Endothelial cell of umbilical vein (primary cell): Measurements from ENCODE around the gene ASIC4. TPM values are rescaled to one million over a fixed set of nuclear protein-coding genes. Genes with fewer than 3 reads are reported as not detected.

Source experiments
- BruUV-seq: library from RNA; stranded (reverse); fragments of 400-500 nt; replicated peaks from 2 replicates; lab custom pipeline; 2021; lab: Mats Ljungman, UMichigan
- CTCF ChIA-PET: fragments of 300-600, 350-600 bp; sonication (Branson Sonifier 250); formaldehyde crosslinking; loops from one replicate; lab custom pipeline; 2021; ENCODE audit warnings: antibody characterized with exemption, inconsistent platforms; lab: Charles Lee
- POLR2A ChIA-PET: fragments of 300-600, 350-600 bp; sonication (Branson Sonifier 250); formaldehyde crosslinking; loops from one replicate; lab custom pipeline; 2021; ENCODE audit warnings: antibody characterized with exemption, inconsistent platforms; lab: Charles Lee
- DNase-seq: peaks from one replicate; pipeline ENCODE4 v3.0.0-alpha.2; 2011; ENCODE audit warnings: low read depth, low spot score
- FAIRE-seq: peaks from 2 replicates; lab custom pipeline; 2011; peaks lifted over from hg19 to GRCh38; lab: Jason Lieb, UNC
- H2AFZ ChIP-seq: 2 replicates; pipeline ENCODE4 v1.6.0; 2012; ENCODE audit warnings: low read depth, low read length, control low read depth, inconsistent platforms
- H3K27ac ChIP-seq: 2 replicates; pipeline ENCODE4 v1.5.1; 2011; ENCODE audit warnings: low read depth, mild to moderate bottlenecking, control low read depth, low read length, moderate library complexity; ENCODE audit not compliant: insufficient read depth
- H3K27me3 ChIP-seq, 2 experiments: 2 replicates each; pipeline versions ENCODE4 v1.6.0 to v1.6.1; 2011; ENCODE audit warnings: low read length in 2 of 2, mixed read lengths in 1 of 2; ENCODE audit not compliant: control insufficient read depth in 2 of 2, insufficient read depth in 2 of 2
- H3K36me3 ChIP-seq, 2 experiments: 2 replicates in 1 of 2; 3 replicates in 1 of 2; pipeline ENCODE4 v1.5.1; 2011; ENCODE audit warnings: low read length in 2 of 2, mild to moderate bottlenecking in 1 of 2, moderate library complexity in 1 of 2; ENCODE audit not compliant: control insufficient read depth in 2 of 2, insufficient read depth in 2 of 2; ENCODE audit errors: extremely low read depth in 1 of 2
- H3K4me1 ChIP-seq: 3 replicates; pipeline ENCODE4 v1.5.1; 2011; ENCODE audit warnings: mild to moderate bottlenecking, low read length; ENCODE audit not compliant: control insufficient read depth, insufficient read depth; ENCODE audit errors: extremely low read depth
- H3K4me2 ChIP-seq: 2 replicates; pipeline ENCODE4 v1.6.1; 2011; ENCODE audit warnings: low read length, control low read depth, mixed read lengths; ENCODE audit not compliant: insufficient read depth
- H3K4me3 ChIP-seq, 3 experiments: fragments of 200-600 bp in 1 of 3; sonication (generic), shearing (Covaris generic) in 1 of 3; replicated peaks in 1 of 3; 2 replicates each; pipeline ENCODE4 v1.5.1; 2011 to 2016; ENCODE audit warnings: control low read depth in 3 of 3, low read length in 3 of 3, mild to moderate bottlenecking in 2 of 3, inconsistent platforms in 1 of 3, low read depth in 1 of 3, moderate library complexity in 1 of 3; ENCODE audit not compliant: insufficient read depth in 1 of 3
- H3K79me2 ChIP-seq: 2 replicates; pipeline ENCODE4 v1.6.0; 2012; ENCODE audit warnings: low read length, inconsistent platforms; ENCODE audit not compliant: control insufficient read depth, insufficient read depth
- H3K9ac ChIP-seq: replicated peaks from 2 replicates; pipeline ENCODE3; 2011; ENCODE audit warnings: low read length, control low read depth; ENCODE audit not compliant: insufficient read depth; ENCODE audit errors: extremely low read depth
- H3K9me1 ChIP-seq: replicated peaks from 3 replicates; pipeline ENCODE4 v1.6.0; 2011; ENCODE audit warnings: mild to moderate bottlenecking, low read length; ENCODE audit not compliant: control insufficient read depth, insufficient read depth; ENCODE audit errors: extremely low read depth
- H3K9me3 ChIP-seq: replicated peaks from 2 replicates; pipeline ENCODE4 v1.5.1; 2012; ENCODE audit warnings: low read length, inconsistent platforms; ENCODE audit not compliant: control insufficient read depth, insufficient read depth
- H4K20me1 ChIP-seq: replicated peaks from 2 replicates; pipeline ENCODE3; 2011; ENCODE audit warnings: mild to moderate bottlenecking, low read length; ENCODE audit not compliant: control insufficient read depth, insufficient read depth; ENCODE audit errors: extremely low read depth
- CTCF ChIP-seq, 2 donors: IDR thresholded peaks; 1 replicate in 1 of 2; 2 replicates in 1 of 2; pipeline ENCODE4 v1.5.1; 2011; ENCODE audit warnings: low read length in 2 of 2, mild to moderate bottlenecking in 2 of 2, moderate library complexity in 2 of 2, control low read depth in 1 of 2, inconsistent platforms in 1 of 2, low read depth in 1 of 2; ENCODE audit not compliant: insufficient read depth in 1 of 2; ENCODE audit errors: extremely low read depth in 1 of 2
- EZH2 ChIP-seq: IDR thresholded peaks from 2 replicates; pipeline ENCODE4 v1.6.1; 2012; ENCODE audit warnings: borderline replicate concordance, low read depth, mild to moderate bottlenecking, moderate library complexity, low read length, inconsistent platforms; ENCODE audit not compliant: severe bottlenecking
- GATA2 ChIP-seq: IDR thresholded peaks from 2 replicates; pipeline ENCODE4 v1.7.0; 2011; ENCODE audit warnings: low read depth, mild to moderate bottlenecking, moderate library complexity, mixed read lengths, low read length; ENCODE audit not compliant: insufficient read length, insufficient read depth
- JUN ChIP-seq: IDR thresholded peaks from 2 replicates; pipeline ENCODE4 v1.6.1; 2011; ENCODE audit warnings: borderline replicate concordance, low read depth; ENCODE audit not compliant: insufficient read length, insufficient read depth
- MAX ChIP-seq: IDR thresholded peaks from 2 replicates; pipeline ENCODE4 v1.6.1; 2011; ENCODE audit not compliant: insufficient read depth, insufficient read length
- POLR2AphosphoS5 ChIP-seq: IDR thresholded peaks from 2 replicates; pipeline ENCODE4 v1.6.1; 2012; ENCODE audit warnings: low read depth, mild to moderate bottlenecking, control low read depth, low read length, moderate library complexity; ENCODE audit not compliant: insufficient read depth
- dilution Hi-C: fragments of 300-500 bp; cut with MboI; formaldehyde crosslinking; loops from one replicate; pipeline ENCODE4 v1.15.0; 2019; ENCODE audit warnings: low sequenced_read_pairs; ENCODE audit not compliant: extremely low pct_ligation_motif_present
- intact Hi-C: fragments of 100-400 bp; cut with micrococcal nuclease; formaldehyde crosslinking; loops from one replicate; pipeline ENCODE4 v1.10.0; 2022
- polyA plus RNA-seq, 4 experiments: library from polyadenylated mRNA; depleted of rRNA in 3 of 4; stranded (reverse) in 3 of 4; unstranded in 1 of 4; fragments of >200 nt; gene quantifications; 2 replicates each; pipeline versions ENCODE4 v1.2.1 to v1.2.3, GENCODE V29; 2011 to 2012; ENCODE audit warnings: missing spikeins in 1 of 4
- total RNA-seq: library from RNA; stranded (reverse); gene quantifications from 2 replicates; pipeline ENCODE4 v1.2.3, GENCODE V29; 2021

The ASIC4 gene
- total and polyA plus RNA-seq, 2 donors (not counting 3 experiments of a cell fraction or from before 2014, with no cell fraction given): not detected

- dilution Hi-C loops (no loop called here), intact Hi-C loops (no loop called here)
- Histone ChIP-seq H3K9me1 (no peaks in the 10 kb centered on the region), H3K9me3 (no peaks in the 10 kb centered on the region), H2AFZ (no peak overlapping the region), H3K9ac (no peak overlapping the region), H4K20me1 (no peaks in the 10 kb centered on the region), H3K79me2 (no peaks in the 10 kb centered on the region), H3K4me3 (no peak overlapping the region), H3K27me3 (peaks cover 33 to 36% of the 10 kb centered on the region in 2 experiments), H3K36me3 (no peaks in the 10 kb centered on the region), H3K27ac (no peak overlapping the region), H3K4me2 (no peak overlapping the region), H3K4me1 (peaks cover 5% of the 10 kb centered on the region)
- DNase-seq (no peak), FAIRE-seq (no peak)
- POLR2A ChIA-PET: no interaction called here
- no TSS peak for BruUV-seq
- CTCF ChIA-PET: interaction anchor here (1.3 to 19.9 kb wide), 5 partner anchors 9 to 90 kb away, joined by 3 to 731 read pairs (median 7); no protein-coding TSS in a partner anchor
- TF ChIP-seq POLR2AphosphoS5 (no peak), JUN (no peak), MAX (no peak), CTCF (IDR thresholded peaks at IDR 0.05; ENCODE audit: extremely low read depth in 1 of 2, insufficient read depth in 1 of 2, low read depth in 1 of 2, low read length in 2 of 2) (no peak), GATA2 (no peak), EZH2 (no peak)
These were observed 21.2 kb upstream of the ASIC4 start for GRCh38 chr2:219493086-219493485.
